HEK293 (cell line): ENCODE measurements around the gene JPH3.

ENCODE experiments used
- CTCF ChIA-PET: fragments of 350-600 bp; formaldehyde crosslinking; extraction: SDS; loops from one replicate; lab custom pipeline; 2021; ENCODE audit warnings: antibody characterized with exemption; lab: Yijun Ruan, JAX
- POLR2A ChIA-PET: fragments of 300-600 bp; formaldehyde crosslinking; extraction: SDS; loops from one replicate; lab custom pipeline; 2020; ENCODE audit warnings: antibody characterized with exemption, inconsistent platforms; lab: Yijun Ruan, JAX
- H3K27ac ChIP-seq: fragments of 200-500 bp; sonication (Bioruptor generic); 2 replicates; pipeline ENCODE4 v1.5.1; 2014; ENCODE audit warnings: low read depth, low read length, control low read depth, inconsistent platforms; ENCODE audit errors: extremely low read depth
- H3K36me3 ChIP-seq, 2 experiments: fragments of 200-500 bp in 1 of 2; sonication (Bioruptor generic) in 1 of 2; 1 replicate in 1 of 2; 2 replicates in 1 of 2; pipeline ENCODE4 v1.5.1; 2014 to 2017; ENCODE audit warnings: inconsistent platforms in 2 of 2, low read length in 2 of 2; ENCODE audit not compliant: control insufficient read depth in 2 of 2, insufficient read depth in 1 of 2
- H3K4me1 ChIP-seq: fragments of 200-500 bp; sonication (Bioruptor generic); 2 replicates; pipeline ENCODE4 v1.5.1; 2014; ENCODE audit warnings: mild to moderate bottlenecking, low read length, inconsistent platforms; ENCODE audit not compliant: control insufficient read depth, insufficient read depth
- H3K4me3 ChIP-seq: 2 replicates; pipeline ENCODE4 v1.5.1; 2011; ENCODE audit warnings: low read depth, mild to moderate bottlenecking, control low read depth, low read length, moderate library complexity
- H3K9me3 ChIP-seq: fragments of 200-500 bp; sonication (Bioruptor generic); 2 replicates; pipeline ENCODE4 v1.5.1; 2014; ENCODE audit warnings: low read depth, low read length, inconsistent platforms; ENCODE audit not compliant: control insufficient read depth, insufficient read depth
- GLIS1 ChIP-seq: fragments of 450-650 bp; formaldehyde crosslinking; IDR thresholded peaks from 2 replicates; pipeline ENCODE4 v1.5.1; 2016; ENCODE audit warnings: missing biosample characterization, missing genetic modification characterization
- KLF1 ChIP-seq: fragments of 450-650 bp; formaldehyde crosslinking; IDR thresholded peaks from 2 replicates; pipeline ENCODE4 v1.5.1; 2016; ENCODE audit warnings: missing biosample characterization, missing genetic modification characterization
- KLF16 ChIP-seq: fragments of 450-650 bp; formaldehyde crosslinking; IDR thresholded peaks from 2 replicates; pipeline ENCODE4 v1.5.1; 2017; ENCODE audit warnings: missing biosample characterization, missing genetic modification characterization
- KLF9 ChIP-seq: fragments of 450-650 bp; formaldehyde crosslinking; IDR thresholded peaks from 2 replicates; pipeline ENCODE4 v1.5.1; 2016; ENCODE audit warnings: missing biosample characterization, missing genetic modification characterization, low read depth
- MZF1 ChIP-seq: fragments of 450-650 bp; formaldehyde crosslinking; IDR thresholded peaks from 2 replicates; pipeline ENCODE4 v1.5.1; 2017; ENCODE audit warnings: missing biosample characterization, missing genetic modification characterization, borderline replicate concordance
- PRDM4 ChIP-seq: fragments of 450-650 bp; formaldehyde crosslinking; IDR thresholded peaks from 2 replicates; pipeline ENCODE4 v1.5.1; 2017; ENCODE audit warnings: missing biosample characterization, missing genetic modification characterization
- SCRT1 ChIP-seq: fragments of 450-650 bp; formaldehyde crosslinking; IDR thresholded peaks from 2 replicates; pipeline ENCODE4 v1.5.1; 2016; ENCODE audit warnings: missing biosample characterization, missing genetic modification characterization, borderline replicate concordance
- SCRT2 ChIP-seq: fragments of 450-650 bp; formaldehyde crosslinking; IDR thresholded peaks from 2 replicates; pipeline ENCODE4 v1.5.1; 2016; ENCODE audit warnings: missing biosample characterization, missing genetic modification characterization
- ZFHX2 ChIP-seq: fragments of 450-650 bp; formaldehyde crosslinking; conservative IDR thresholded peaks from 2 replicates; pipeline ENCODE4 v1.5.1; 2016; ENCODE audit warnings: missing biosample characterization, missing genetic modification characterization
- ZNF24 ChIP-seq: fragments of 450-650 bp; formaldehyde crosslinking; IDR thresholded peaks from 2 replicates; pipeline ENCODE4 v1.5.1; 2016; ENCODE audit warnings: missing biosample characterization, missing genetic modification characterization
- ZNF280D ChIP-seq: fragments of 450-650 bp; formaldehyde crosslinking; IDR thresholded peaks from 2 replicates; pipeline ENCODE4 v1.5.1; 2016; ENCODE audit warnings: missing biosample characterization, missing genetic modification characterization
- ZNF302 ChIP-seq: fragments of 450-650 bp; formaldehyde crosslinking; IDR thresholded peaks from 2 replicates; pipeline ENCODE4 v1.5.1; 2016; ENCODE audit warnings: missing biosample characterization, missing genetic modification characterization, low read depth
- ZNF311 ChIP-seq: fragments of 450-650 bp; formaldehyde crosslinking; IDR thresholded peaks from 2 replicates; pipeline ENCODE4 v1.5.1; 2017; ENCODE audit warnings: missing biosample characterization, missing genetic modification characterization, borderline replicate concordance
- ZNF416 ChIP-seq: fragments of 450-650 bp; formaldehyde crosslinking; IDR thresholded peaks from 2 replicates; pipeline ENCODE4 v1.5.1; 2016; ENCODE audit warnings: missing biosample characterization, missing genetic modification characterization
- ZNF670 ChIP-seq: fragments of 450-650 bp; formaldehyde crosslinking; IDR thresholded peaks from 2 replicates; pipeline ENCODE4 v1.5.1; 2016; ENCODE audit warnings: missing biosample characterization, missing genetic modification characterization, low read depth
- TF ChIP-seq, protein P1 (sequence below): fragments of 450-650 bp; formaldehyde crosslinking; IDR thresholded peaks from 2 replicates; pipeline ENCODE4 v1.5.1; 2016; ENCODE audit warnings: missing biosample characterization, missing genetic modification characterization, borderline replicate concordance

Gene JPH3

GRCh38 chr16:87723226-87723623, 120.9 kb downstream of the JPH3 start (continued):
- TF ChIP-seq, protein P1, sequence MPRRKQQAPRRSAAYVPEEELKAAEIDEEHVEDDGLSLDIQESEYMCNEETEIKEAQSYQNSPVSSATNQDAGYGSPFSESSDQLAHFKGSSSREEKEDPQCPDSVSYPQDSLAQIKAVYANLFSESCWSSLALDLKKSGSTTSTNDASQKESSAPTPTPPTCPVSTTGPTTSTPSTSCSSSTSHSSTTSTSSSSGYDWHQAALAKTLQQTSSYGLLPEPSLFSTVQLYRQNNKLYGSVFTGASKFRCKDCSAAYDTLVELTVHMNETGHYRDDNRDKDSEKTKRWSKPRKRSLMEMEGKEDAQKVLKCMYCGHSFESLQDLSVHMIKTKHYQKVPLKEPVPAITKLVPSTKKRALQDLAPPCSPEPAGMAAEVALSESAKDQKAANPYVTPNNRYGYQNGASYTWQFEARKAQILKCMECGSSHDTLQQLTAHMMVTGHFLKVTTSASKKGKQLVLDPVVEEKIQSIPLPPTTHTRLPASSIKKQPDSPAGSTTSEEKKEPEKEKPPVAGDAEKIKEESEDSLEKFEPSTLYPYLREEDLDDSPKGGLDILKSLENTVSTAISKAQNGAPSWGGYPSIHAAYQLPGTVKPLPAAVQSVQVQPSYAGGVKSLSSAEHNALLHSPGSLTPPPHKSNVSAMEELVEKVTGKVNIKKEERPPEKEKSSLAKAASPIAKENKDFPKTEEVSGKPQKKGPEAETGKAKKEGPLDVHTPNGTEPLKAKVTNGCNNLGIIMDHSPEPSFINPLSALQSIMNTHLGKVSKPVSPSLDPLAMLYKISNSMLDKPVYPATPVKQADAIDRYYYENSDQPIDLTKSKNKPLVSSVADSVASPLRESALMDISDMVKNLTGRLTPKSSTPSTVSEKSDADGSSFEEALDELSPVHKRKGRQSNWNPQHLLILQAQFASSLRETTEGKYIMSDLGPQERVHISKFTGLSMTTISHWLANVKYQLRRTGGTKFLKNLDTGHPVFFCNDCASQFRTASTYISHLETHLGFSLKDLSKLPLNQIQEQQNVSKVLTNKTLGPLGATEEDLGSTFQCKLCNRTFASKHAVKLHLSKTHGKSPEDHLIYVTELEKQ (tag by site-specific recombination): peak; percentile 34; the same call in 1 of the 2 replicates
- no peak for TF ChIP-seq ZNF416 (tag by site-specific recombination)
- TF ChIP-seq ZFHX2 (tag by site-specific recombination): peak; percentile 88
- TF ChIP-seq ZNF311 (tag by site-specific recombination): no peak
- TF ChIP-seq, all 188 proteins: peak for 34

- Histone ChIP-seq H3K4me3 (no peak overlapping the region), H3K27ac (no peak overlapping the region), H3K36me3 (peaks cover 3 to 53% of the 10 kb centered on the region in 2 experiments; a peak in 2 of 3 replicates), H3K4me1 (peaks cover 4% of the 10 kb centered on the region), H3K9me3 (no peaks in the 10 kb centered on the region)
- ChIA-PET CTCF (interaction anchor here (0.9 to 1.3 kb wide), 3 partner anchors 19 to 88 kb away, joined by 3 to 5 read pairs (median 3); no protein-coding TSS in a partner anchor), POLR2A (no interaction called here)
- TF ChIP-seq ZNF24 (tag by site-specific recombination) (no peak), MZF1 (tag by site-specific recombination) (no peak), SCRT2 (tag by site-specific recombination) (peak; percentile 77), ZNF302 (tag by site-specific recombination) (no peak)
- TF ChIP-seq, all 188 proteins: peak for 1
These were observed 122.4 kb downstream of the JPH3 start for GRCh38 chr16:87724490-87725291.

GRCh38 chr16:87725596-87726235, 123.4 kb downstream of the JPH3 start:
- H3K27ac ChIP-seq: no peak overlapping the region
- peaks cover 3 to 51% of the 10 kb centered on the region in 2 experiments; a peak in 2 of 3 replicates for H3K36me3 ChIP-seq
- H3K9me3 ChIP-seq: no peaks in the 10 kb centered on the region
- ChIA-PET POLR2A (no interaction called here), CTCF (interaction anchor here (0.6 kb wide), 1 partner anchor 147 kb away, joined by 3 read pairs; no protein-coding TSS in a partner anchor)
- H3K4me3 ChIP-seq: no peak overlapping the region
- peaks cover 4% of the 10 kb centered on the region for H3K4me1 ChIP-seq
- 0 out of 2 replicates have a peak, but pooled peaks have one; percentile 19 for TF ChIP-seq KLF16 (tag by site-specific recombination)
- TF ChIP-seq GLIS1 (tag by site-specific recombination): 0 out of 2 replicates have a peak, but pooled peaks have one; percentile 28
- no peak for TF ChIP-seq SCRT1 (tag by site-specific recombination)
- TF ChIP-seq ZNF280D (tag by site-specific recombination): no peak
- peak; percentile 49; the same call in 1 of the 2 replicates for TF ChIP-seq KLF9 (tag by site-specific recombination)
- TF ChIP-seq PRDM4 (tag by site-specific recombination): no peak
- TF ChIP-seq, protein P1 (tag by site-specific recombination): 0 out of 2 replicates have a peak, but pooled peaks have one; percentile 21
- TF ChIP-seq ZNF670: no peak
- peak; percentile 95 for TF ChIP-seq KLF1
